GM23248 (cell line): ENCODE measurements around the gene SOX13. TPM values are rescaled to one million over a fixed set of nuclear protein-coding genes. Genes with fewer than 3 reads are reported as not detected.

Experiments
- DNase-seq: peaks from one replicate; pipeline ENCODE4 v3.0.0-alpha.2; 2015
- H2AFZ ChIP-seq: fragments of 200-600 bp; sonication (generic); 2 replicates; pipeline ENCODE4 v1.6.1; 2016; ENCODE audit warnings: antibody characterized with exemption
- H3F3A ChIP-seq: fragments of 200-600 bp; sonication (generic); 2 replicates; pipeline ENCODE4 v1.6.1; 2016; ENCODE audit warnings: mild to moderate bottlenecking, antibody characterized with exemption, mixed run types; ENCODE audit not compliant: insufficient read depth
- H3K27ac ChIP-seq: fragments of 200-600 bp; sonication (generic); 2 replicates; pipeline ENCODE4 v1.5.1; 2016; ENCODE audit warnings: mild to moderate bottlenecking
- H3K27me3 ChIP-seq: fragments of 200-600 bp; sonication (generic); replicated peaks from 2 replicates; pipeline ENCODE4 v1.6.1; 2016; ENCODE audit warnings: mild to moderate bottlenecking; ENCODE audit not compliant: insufficient read depth
- H3K36me3 ChIP-seq: fragments of 200-600 bp; sonication (generic); 2 replicates; pipeline ENCODE4 v1.6.1; 2016; ENCODE audit warnings: low read depth, mild to moderate bottlenecking
- H3K4me1 ChIP-seq: fragments of 200-600 bp; sonication (generic); 2 replicates; pipeline ENCODE4 v1.6.1; 2016; ENCODE audit warnings: mild to moderate bottlenecking; ENCODE audit not compliant: insufficient read depth
- H3K4me2 ChIP-seq: fragments of 200-600 bp; sonication (generic); one replicate; pipeline ENCODE4 v1.6.1; 2016; ENCODE audit warnings: mild to moderate bottlenecking; ENCODE audit not compliant: unreplicated experiment
- H3K4me3 ChIP-seq: fragments of 200-600 bp; sonication (generic); 2 replicates; pipeline ENCODE4 v1.5.1; 2016; ENCODE audit warnings: mild to moderate bottlenecking
- H3K79me2 ChIP-seq: fragments of 200-600 bp; sonication (generic); 2 replicates; pipeline ENCODE4 v1.6.1; 2016; ENCODE audit warnings: mild to moderate bottlenecking; ENCODE audit not compliant: insufficient read depth
- H3K9ac ChIP-seq: fragments of 200-600 bp; sonication (generic); 2 replicates; pipeline ENCODE4 v1.6.1; 2016; ENCODE audit warnings: mild to moderate bottlenecking
- H3K9me2 ChIP-seq: fragments of 200-600 bp; sonication (generic); 2 replicates; pipeline ENCODE4 v1.6.1; 2016; ENCODE audit warnings: mixed run types, mild to moderate bottlenecking, moderate library complexity; ENCODE audit not compliant: insufficient read depth
- H3K9me3 ChIP-seq: fragments of 200-600 bp; sonication (generic); one replicate; pipeline ENCODE4 v1.6.1; 2017; ENCODE audit warnings: low read depth
- H4K20me1 ChIP-seq: fragments of 200-600 bp; sonication (generic); 2 replicates; pipeline ENCODE4 v1.6.0; 2016; ENCODE audit not compliant: insufficient read depth
- EZH2 ChIP-seq: fragments of 200-600 bp; sonication (generic); IDR thresholded peaks from 2 replicates; pipeline ENCODE4 v1.6.1; 2018; ENCODE audit warnings: antibody characterized with exemption, mild to moderate bottlenecking; ENCODE audit not compliant: insufficient read depth, poor library complexity, severe bottlenecking
- EZH2phosphoT487 ChIP-seq: fragments of 200-600 bp; sonication (generic); IDR thresholded peaks from 2 replicates; pipeline ENCODE4 v1.6.1; 2018; ENCODE audit warnings: antibody characterized with exemption, moderate library complexity, mild to moderate bottlenecking, low read depth; ENCODE audit not compliant: insufficient read depth
- WGBS, 2 experiments: methylation state at CpG; one replicate each; pipeline ENCODE4 v1.1.6; 2015 to 2017; ENCODE audit warnings: low lambda C conversion rate in 2 of 2, low coverage in 1 of 2; ENCODE audit errors: missing lambda C conversion rate in 2 of 2; 5-methylcytosine and 5-hydroxymethylcytosine counted together
- in situ Hi-C: fragments of 300-500 bp; cut with MboI; formaldehyde crosslinking; loops from 2 replicates; pipeline ENCODE4 v1.15.0; 2020
- polyA plus RNA-seq: library from polyadenylated mRNA; unstranded; fragments of >200 nt; fragmentation: Nextera tagmentation; extraction: Ambion mirVana; gene quantifications from 2 replicates; pipeline ENCODE4 v1.2.1, GENCODE V29; 2016
- total RNA-seq: library from RNA; depleted of rRNA; stranded (reverse); fragments of >200 nt; shearing (Covaris generic); gene quantifications from 2 replicates; pipeline ENCODE4 v1.2.3, GENCODE V29; 2014

SOX13 gene
- total and polyA plus RNA-seq, 2 experiments from 2014 or later: 3.0 to 5.5 TPM

- Histone ChIP-seq H3K4me1 (peaks cover 34% of the 10 kb centered on the region), H3K36me3 (no peaks in the 10 kb centered on the region), H3K27me3 (no peaks in the 10 kb centered on the region), H3K4me3 (no peak overlapping the region), H3K79me2 (no peaks in the 10 kb centered on the region), H3K9ac (peak overlapping the region; percentile 75), H4K20me1 (no peaks in the 10 kb centered on the region), H2AFZ (peak overlapping the region; percentile 76), H3K4me2 (peak overlapping the region; percentile 70), H3K9me2 (no peaks in the 10 kb centered on the region), H3F3A (peaks cover 29% of the 10 kb centered on the region), H3K9me3 (no peaks in the 10 kb centered on the region), H3K27ac (peak overlapping the region; percentile 86)
- no peak for TF ChIP-seq EZH2phosphoT487
- TF ChIP-seq EZH2: no peak
- DNase-seq: peak; percentile 94
- 29 to 31% methylated on average over 11 of the region's 11 CpGs for WGBS, 2 experiments
- in situ Hi-C loops: no loop called here
Measured at GRCh38 chr1:204130981-204131892, 58.3 kb downstream of the SOX13 start.

- Histone ChIP-seq H3K9me3 (no peaks in the 10 kb centered on the region), H4K20me1 (no peaks in the 10 kb centered on the region), H2AFZ (no peak overlapping the region), H3K27ac (no peak overlapping the region), H3K4me2 (peak overlapping the region; percentile 70), H3K9ac (peak overlapping the region; percentile 75), H3K27me3 (no peaks in the 10 kb centered on the region), H3K9me2 (no peaks in the 10 kb centered on the region), H3F3A (peaks cover 29% of the 10 kb centered on the region), H3K4me1 (peaks cover 32% of the 10 kb centered on the region), H3K79me2 (no peaks in the 10 kb centered on the region), H3K36me3 (no peaks in the 10 kb centered on the region), H3K4me3 (no peak overlapping the region)
- DNase-seq: no peak
- 93 to 94% methylated on average over 4 of the region's 4 CpGs for WGBS, 2 experiments
- TF ChIP-seq EZH2phosphoT487 (no peak), EZH2 (no peak)
- in situ Hi-C loops: no loop called here
Measured at GRCh38 chr1:204131978-204132377, 59.1 kb downstream of the SOX13 start.

DNA sequence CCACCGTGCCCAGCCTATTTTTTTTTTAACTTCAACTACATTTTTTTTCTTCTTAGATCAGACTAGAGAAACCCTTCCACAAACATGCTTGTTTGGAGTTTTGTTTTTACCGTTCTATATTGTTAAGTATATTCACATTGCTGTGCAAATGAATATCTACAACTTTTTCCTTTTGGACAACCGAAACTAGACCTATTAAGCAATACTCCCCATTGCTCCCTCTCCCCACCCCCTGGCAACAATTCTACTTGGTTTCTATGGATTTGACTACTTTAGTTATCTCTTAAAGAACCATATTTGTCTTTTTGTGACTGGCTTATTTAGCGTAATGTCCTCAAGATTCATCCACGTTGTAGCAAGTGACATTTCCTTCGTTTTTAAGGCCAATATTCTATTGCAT, 59.8 kb downstream of the SOX13 start:
- Histone ChIP-seq H3K4me3 (no peak overlapping the region), H2AFZ (no peak overlapping the region), H3K4me1 (peaks cover 27% of the 10 kb centered on the region), H3K79me2 (no peaks in the 10 kb centered on the region), H3K27ac (no peak overlapping the region), H3K4me2 (no peak overlapping the region), H3K9me3 (no peaks in the 10 kb centered on the region), H3F3A (peaks cover 29% of the 10 kb centered on the region), H3K9me2 (no peaks in the 10 kb centered on the region), H3K9ac (no peak overlapping the region), H4K20me1 (no peaks in the 10 kb centered on the region), H3K27me3 (no peaks in the 10 kb centered on the region), H3K36me3 (no peaks in the 10 kb centered on the region)
- no peak for DNase-seq
- in situ Hi-C loops: no loop called here
- WGBS, 2 experiments: 61 to 71% methylated on average over 6 of the region's 6 CpGs
- TF ChIP-seq EZH2phosphoT487 (no peak), EZH2 (no peak)

DNA sequence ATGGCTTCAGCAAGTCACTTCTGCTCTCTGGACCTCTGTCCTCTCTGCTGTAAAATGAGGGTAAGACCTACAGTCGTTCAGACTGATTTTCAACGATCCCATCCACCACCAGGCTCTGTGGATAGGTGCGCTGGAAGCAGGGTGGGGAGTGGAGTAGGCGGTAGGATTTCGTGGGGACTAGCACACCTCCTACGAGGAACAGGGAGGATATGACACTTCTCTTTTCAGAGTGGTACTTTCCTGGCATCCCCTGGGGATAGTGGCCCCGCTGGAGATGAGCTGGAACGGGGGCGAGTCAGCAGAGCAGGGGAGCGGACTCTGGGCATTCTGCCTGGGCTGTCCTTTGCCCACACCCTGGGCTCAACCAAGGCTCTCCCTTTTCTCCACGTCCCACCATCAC, 61.2 kb downstream of the SOX13 start:
- TF ChIP-seq EZH2 (no peak), EZH2phosphoT487 (no peak)
- no peak overlapping the region for H3K27ac ChIP-seq
- WGBS, 2 experiments: 82 to 84% methylated on average over 11 of the region's 11 CpGs
- H3K9ac ChIP-seq: no peak overlapping the region
- peak; percentile 14 for DNase-seq
- no peaks in the 10 kb centered on the region for H3K27me3 ChIP-seq
- peaks cover 27% of the 10 kb centered on the region for H3K4me1 ChIP-seq
- no peaks in the 10 kb centered on the region for H3K79me2 ChIP-seq
- in situ Hi-C loops: no loop called here
- H3K36me3 ChIP-seq: no peaks in the 10 kb centered on the region
- H3K9me2 ChIP-seq: no peaks in the 10 kb centered on the region
- no peak overlapping the region for H2AFZ ChIP-seq
- peaks cover 19% of the 10 kb centered on the region for H3F3A ChIP-seq
- H3K4me2 ChIP-seq: no peak overlapping the region
- no peaks in the 10 kb centered on the region for H4K20me1 ChIP-seq
- H3K9me3 ChIP-seq: no peaks in the 10 kb centered on the region
- no peak overlapping the region for H3K4me3 ChIP-seq
